ENCODE measurements around the gene FOXO6.
"Not testable (repeated sequence)": the region's sequence is repeated elsewhere in the genome, so short reads cannot be mapped to it uniquely, and the experiment has no call there.

The FOXO6 gene

DNA sequence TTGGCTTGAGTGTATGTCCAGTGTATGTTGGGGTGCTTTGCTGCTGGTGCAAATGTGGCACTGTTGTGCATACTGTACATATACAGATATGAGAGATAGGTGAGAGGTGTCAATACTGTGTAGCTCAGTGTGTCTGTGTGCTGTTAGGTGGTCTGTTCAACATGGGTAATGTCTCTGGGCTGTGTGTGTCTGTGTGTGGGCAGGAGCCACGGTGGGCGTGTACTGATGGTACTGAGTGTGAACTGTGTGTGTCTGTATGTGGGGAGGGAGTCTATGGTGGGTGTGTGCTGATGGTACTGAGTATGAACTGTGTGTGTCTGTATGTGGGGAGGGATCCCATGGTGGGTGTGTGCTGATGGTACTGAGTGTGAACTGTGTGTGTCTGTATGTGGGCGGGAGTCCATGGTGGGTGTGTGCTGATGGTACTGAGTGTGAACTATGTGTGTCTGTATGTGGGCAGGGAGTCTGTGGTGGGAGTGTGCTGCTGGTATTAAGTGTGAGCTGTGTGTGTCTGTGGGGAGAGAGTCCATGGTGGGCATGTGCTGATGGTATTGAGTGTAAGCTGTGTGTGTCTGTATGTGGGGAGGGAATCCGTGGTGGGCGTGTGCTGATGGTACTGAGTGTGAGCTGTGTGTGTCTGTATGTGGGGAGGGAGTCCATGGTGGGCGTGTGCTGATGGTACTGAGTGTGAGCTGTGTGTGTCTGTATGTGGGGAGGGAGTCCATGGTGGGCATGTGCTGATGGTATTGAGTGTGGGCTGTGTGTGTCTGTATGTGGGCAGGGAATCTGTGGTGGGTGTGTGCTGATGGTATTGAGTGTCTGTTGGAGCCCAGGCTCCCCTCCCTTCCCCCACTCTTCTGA is 32.2 kb upstream of the FOXO6 start:
- DNase-seq (ENCODE audit: low read depth in 2 of 2, low spot score in 1 of 2) = no peak

DNA sequence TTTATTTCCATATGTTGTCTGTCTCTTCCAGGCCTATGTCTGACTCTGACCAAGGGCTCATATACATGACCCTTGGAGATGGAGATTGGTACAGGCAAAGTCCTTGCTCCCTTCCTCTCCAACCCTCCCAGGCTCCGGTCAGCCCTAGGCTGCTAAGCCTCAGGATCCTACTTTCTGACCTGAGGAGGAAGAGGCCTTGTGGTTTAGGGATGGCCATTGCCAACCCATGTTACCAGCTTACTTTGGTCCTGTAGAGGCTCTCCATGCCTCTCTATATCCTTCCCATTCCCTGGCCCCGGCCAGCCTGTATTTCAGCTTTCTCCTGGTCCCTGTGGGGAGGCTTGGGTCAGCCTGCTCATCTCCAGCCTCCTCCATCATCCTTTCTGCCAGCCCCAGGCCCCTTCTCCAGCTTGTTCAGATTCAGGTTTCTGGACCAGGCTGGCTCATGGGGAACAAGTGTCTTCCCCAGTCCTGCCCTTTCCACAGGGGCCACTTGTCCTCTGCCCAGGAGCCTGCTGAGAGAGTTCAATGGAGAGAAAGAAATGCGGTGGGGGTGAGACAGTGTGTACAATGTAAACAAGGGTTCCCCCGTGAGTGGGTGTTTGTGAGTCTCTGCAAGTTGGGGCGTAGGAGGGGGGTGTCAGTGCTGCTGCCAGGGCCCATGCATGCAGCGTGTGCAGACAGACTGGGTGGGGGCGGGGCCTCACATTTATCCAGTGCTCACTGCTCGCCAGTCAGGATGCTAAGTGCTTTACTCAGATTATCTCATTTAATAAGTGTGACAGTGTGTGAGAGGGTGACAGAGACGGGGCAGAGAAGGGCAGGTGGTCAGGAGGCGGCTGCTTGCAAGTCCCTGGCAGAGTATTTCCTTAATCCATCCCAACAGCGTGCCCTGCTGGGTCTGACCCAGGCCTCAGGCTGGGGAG is 31.3 kb upstream of the FOXO6 start:
- DNase-seq (ENCODE audit: low read depth in 2 of 2, low spot score in 1 of 2) = no peak

DNA sequence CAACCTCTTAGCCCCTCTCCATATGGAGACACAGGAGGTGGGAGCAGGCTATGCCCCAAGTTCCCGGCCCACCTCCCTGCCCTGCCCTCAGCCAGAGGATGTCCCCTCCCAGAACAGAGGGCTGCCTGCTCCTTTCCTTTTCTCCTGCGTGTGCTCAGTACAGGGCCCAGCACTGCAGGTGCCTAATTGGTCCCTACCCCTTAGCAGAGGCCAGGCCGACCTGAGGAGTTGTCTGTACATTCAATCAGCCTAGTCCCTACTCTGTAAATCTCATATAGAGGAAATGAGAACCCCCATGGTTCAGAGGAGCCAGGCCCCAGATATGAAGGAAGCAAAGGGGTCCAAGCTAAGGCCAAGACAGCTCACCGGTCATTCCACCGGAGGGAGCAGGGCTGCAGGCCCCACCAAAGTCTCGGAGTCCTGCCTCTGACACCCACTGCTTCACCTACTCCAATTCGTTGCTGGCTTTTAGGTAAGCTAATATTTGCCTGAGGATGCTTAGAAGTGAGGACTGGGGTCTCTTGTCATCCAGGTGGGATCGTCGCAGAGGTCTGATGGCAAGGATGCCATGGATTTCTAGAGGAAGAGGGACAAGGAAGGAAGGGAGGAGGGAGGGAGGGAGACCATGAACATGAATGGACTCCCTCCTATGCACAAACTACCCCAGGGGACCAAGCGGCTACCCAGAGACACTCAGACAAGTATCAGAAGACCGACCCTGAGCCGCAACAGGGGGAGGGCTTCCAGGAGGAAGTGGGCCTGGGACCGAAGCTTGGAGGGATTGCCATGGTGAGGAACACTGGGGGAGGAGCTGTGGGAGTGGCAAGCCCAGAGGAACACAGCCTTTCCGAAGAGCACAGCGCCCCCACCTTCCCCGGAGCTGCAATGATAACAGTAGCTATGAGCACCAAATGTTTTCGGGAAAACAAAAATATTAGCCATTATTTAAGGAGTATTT is 30.4 kb upstream of the FOXO6 start:
- no peak for DNase-seq (ENCODE audit: low read depth in 2 of 2, low spot score in 1 of 2)

DNA sequence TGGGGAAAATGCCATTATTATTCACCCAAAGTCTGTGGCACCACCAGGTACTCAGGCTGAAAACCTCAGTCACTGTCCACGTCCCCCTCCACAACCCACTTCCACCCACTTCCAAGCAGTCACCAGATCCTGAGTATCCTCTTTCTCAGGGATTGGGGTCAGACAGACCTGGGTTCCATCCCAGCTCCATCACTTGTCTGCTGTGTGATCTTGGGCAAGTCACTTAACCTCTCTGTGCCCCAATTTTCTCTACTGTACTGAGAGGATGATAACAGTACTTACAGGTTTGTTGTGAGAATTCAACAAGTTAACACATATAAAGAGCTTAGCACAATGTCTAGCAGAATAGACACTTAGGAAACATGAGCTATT is 29.7 kb upstream of the FOXO6 start:
- no peak for DNase-seq (ENCODE audit: low read depth in 2 of 2, low spot score in 1 of 2)

DNA sequence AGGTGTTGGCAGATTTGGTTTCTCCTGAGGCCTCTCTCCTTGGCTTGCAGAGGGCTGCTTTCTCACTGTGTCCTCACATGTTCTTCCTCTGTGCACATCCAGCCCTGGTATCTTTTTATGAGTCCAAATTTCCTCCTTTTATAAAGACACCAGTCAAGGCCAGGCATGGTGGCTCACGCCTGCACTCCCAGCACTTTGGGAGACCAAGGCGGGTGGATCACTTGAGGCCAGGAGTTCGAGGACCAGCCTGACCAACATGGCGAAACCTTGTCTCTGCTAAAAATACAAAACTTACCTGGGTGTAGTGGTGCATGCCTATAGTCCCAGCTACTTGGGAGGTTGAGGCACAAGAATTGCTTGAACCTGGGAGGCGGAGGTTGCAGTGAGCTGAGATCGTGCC is 29.1 kb upstream of the FOXO6 start:
- not testable (repeated sequence) for DNase-seq (ENCODE audit: low read depth in 2 of 2, low spot score in 1 of 2)

DNA sequence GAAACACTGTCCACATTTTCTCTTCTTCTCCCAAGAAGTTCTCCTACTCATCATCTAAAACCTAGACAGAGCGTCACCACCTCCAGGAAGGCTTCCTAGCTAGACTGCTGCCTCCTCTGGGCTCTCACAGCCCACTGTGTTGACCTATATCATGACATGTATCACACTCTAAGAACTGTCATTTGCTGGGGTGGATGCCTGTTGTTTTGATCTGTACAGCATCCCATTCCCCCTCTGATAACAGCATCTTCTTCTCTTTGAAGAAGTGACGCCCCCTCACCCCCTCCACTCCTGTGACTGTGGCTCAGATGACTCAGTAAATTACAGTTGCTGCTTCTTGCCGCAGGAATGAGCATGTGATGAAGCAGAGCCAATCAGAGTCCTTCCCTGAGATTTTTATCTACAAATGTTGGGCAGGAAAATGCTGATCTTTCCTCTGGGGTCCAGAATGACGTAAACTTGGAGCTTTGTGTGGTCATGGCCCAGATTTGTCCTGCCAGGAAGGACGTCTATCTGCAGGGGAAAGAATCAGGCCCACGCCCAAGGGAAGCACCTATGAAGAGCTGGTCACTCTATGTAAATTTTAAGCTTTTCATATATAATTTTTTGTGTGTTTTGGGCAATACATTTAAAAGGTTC is 28.0 kb upstream of the FOXO6 start:
- no peak for DNase-seq (ENCODE audit: low read depth in 2 of 2, low spot score in 1 of 2)

DNA sequence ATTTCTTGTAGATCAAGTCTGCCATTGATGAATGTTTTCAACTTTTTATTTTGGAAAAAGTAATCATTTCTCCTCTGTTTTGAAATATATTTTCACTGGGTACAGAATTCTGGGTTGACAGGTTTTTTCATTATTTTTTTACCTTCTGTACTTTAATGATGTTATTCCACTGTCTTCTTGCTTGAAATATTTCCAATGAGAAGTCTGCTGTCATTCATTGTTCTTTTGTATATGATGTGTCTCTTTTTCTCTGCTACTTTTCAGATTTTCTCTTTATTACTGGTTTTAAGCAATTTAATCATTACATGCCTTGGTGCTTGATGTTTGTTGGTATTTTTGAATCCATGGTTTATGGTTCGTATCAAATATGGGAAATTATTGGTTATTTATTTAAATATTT is 22.4 kb upstream of the FOXO6 start:
- DNase-seq (ENCODE audit: low read depth in 2 of 2, low spot score in 1 of 2) = no peak

DNA sequence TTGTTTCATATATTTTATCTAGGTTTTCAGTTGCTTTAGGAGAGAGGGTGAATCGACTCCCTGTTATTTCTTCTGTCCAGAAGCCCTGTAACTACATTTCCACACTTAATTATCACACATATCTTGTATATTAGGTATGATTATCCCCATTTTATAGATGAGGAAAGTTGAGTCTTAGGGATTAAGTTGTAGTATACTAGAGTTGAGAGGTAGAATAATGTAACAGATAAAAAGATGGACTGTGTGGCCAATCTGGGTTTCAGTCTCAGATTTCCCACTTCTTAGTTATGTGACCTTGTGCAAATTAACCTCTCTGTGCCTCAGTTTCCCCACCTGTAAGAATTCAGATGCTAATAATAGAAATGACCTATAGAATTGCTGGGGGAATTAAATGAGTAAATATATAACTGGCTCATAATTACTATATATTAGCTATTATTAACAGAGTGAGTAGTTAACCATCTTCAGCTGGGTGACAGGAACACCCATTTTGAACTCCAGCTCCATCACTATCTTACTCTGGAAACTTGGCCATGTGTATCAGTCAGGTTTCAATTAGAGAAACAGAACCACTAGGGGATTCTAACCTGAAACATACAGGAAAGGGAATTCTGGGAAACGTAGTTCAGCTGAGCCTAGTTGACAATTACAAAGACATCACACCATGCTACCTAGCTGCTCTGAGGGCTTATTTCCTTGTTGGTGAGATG is 20.4 kb upstream of the FOXO6 start:
- no peak for DNase-seq (ENCODE audit: low read depth in 2 of 2, low spot score in 1 of 2)

DNA sequence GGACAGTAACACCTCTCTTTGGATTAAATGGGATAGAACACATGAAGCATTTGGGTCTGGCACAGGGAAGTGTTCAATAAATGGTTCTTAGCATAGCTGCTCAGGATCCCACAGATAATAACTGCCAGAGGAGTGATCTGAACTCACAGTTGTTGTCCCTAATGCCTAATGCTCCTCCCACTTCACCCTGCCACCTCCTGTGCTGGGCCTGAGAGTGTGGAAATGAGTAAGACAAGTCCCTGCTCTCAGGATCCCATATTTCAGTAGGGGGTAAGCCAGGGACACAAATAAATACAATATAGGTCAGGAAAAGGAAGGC is 19.9 kb upstream of the FOXO6 start:
- DNase-seq (ENCODE audit: low read depth in 2 of 2, low spot score in 1 of 2) = no peak

DNA sequence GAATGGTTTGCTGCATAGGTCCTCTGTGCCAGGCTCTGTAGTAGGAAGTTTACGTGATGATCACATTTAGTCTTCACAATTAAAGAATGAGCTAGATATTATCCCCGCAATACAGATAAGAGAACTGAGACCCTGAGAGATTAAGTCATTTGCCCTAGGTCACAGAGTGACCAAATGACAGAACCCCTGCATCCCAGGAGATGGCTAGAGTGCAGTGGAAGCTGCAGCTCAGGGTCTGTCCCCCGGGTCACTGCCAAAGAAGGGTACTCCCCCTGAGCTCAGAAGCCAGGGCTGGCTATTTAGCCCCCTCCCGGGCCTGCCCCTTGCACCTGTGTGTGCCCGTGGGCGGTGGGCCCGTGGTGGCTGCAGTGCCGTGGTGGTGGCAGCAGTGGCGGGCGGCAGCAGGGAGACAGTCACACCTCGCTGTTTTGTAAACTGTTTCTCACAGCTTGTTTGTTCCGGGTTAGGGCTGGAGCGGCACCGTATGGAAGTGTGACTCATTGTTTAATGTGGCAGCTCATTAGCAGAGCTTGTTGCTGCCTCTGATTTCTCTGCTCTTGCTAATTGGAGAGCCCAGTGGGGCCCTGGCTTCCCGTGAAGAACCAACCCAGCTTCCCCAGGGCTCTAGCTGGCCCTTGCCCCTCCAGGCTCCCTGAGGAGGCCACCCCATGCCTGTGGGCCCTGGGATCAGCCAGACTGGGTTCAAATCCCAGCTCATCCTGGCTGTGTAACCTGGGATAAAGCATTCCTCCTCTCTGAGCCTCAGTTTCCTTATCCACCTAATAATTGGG is 19.3 kb upstream of the FOXO6 start:
- no peak for DNase-seq (ENCODE audit: low read depth in 2 of 2, low spot score in 1 of 2)

DNA sequence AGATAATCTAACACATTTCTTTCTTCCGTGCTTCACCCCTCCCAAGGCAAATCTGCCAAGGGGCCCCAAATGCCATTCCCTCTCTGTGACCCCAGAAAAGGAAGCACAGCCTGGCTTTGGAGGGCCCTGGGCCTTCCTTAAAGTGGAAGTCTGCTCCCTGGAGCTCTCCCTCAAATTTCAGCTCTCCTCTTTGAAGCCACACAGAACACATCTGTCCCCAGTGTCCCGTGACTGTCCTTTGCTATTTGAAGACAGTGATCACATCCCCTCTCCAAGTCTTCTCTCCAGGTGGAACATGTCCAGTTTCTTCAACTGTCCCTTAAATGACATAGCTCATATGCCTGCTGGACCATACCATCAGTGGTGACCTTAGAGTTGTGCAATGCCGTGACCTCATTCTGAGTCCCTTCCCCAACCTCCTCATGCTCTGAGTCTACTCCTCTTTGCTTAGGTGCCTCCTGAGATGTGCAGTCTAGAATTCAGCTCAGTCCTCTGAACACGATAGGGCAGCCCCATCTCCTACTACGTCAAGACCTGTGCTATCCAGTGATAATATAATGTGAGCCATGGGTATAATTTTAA is 18.4 kb upstream of the FOXO6 start:
- no peak for DNase-seq (ENCODE audit: low read depth in 2 of 2, low spot score in 1 of 2)

DNA sequence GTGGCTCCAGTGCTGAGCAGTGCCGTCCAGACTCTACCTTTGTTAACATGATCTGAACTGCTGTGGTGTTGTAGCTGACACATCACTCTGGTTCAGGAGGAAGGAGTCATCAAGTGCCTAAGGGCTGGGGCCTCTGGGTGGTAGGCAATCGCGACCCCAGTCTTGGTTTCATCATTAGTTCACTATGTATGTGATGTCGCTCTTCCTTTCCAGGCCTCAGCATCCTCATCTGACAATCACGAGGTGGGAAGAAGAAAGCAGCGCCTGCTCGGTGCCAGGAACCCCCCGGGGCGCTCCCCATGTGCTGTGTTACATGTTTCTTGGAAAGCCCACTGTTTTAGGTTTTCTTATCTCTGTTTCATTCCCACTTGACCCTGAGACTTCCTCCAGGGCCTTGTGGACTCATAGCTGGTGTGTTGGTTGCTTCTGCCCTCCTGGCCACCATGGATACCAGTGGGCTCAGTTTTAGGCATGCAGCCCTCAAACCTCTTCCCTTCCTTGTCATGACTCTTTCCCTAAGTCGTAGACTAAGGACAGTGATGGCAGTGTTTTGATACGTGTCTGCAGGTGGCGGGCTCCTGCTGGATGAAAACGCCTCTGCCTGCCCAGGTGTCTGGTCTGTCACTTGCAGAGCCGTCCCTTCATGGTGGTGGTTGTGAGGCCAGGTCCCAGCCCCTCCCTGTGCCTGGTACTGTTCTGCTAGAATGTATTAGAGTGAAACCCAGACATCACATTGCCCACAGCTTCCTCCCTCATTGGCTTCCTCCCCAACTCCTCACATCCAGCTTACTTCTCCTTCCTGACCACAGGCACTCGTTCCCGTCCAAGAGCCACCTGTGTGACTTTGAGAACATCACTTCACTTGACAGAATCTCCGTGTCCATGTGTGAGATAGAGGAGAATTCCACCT is 17.2 kb upstream of the FOXO6 start:
- no peak for DNase-seq (ENCODE audit: low read depth in 2 of 2, low spot score in 1 of 2)

DNA sequence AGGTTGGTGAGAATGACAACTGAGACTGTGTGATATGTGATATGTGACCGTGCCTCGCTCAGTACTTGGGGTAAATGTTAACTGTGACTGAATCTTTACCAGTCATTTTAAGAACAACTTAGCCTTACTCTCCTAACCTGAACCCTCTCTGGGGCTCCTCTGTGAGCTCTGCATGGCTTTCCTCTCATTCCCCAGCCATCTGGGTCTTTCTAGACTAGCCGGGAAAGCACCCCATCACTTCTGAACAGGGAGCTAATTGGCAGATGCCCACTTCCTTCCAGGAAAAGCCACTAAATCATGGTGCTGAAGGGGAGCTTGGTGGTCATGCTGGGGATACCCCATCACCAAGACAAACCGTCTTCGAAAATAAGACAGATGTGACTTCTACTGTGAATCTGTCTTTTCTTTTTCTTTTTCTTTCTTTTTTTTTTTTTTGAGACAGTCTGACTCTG is 16.5 kb upstream of the FOXO6 start:
- DNase-seq (ENCODE audit: low read depth in 2 of 2, low spot score in 1 of 2) = no peak

DNA sequence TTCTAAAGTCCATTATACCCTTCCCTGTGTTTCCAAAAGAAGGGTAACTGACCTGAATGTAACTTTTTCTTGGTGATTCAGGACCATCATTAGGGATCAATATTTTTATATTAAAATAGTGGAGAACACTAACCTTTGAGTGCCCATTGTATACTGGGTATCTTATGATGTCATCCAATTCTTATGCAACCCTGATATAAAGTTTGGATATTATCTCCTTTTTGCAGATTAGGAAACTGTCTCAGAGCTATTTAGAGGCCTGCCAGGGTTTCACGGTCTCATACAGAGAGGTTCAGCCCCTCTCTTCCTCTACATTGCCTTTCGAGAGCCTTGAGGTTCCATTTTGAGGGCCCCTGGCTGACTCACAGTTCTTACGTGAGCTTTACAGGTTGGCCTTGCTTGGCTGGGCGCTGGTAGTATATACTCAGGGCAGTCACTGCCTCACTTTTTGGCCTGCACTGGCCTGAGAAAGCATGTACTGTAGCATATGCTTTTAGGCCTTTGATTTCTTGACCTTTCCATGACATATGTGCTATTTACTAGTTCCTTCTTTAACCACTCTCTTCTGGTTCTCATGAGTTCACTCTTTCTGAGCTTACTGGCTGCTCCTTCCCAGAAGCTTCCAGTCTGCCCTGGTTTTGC is 15.7 kb upstream of the FOXO6 start:
- no peak for DNase-seq (ENCODE audit: low read depth in 2 of 2, low spot score in 1 of 2)

DNA sequence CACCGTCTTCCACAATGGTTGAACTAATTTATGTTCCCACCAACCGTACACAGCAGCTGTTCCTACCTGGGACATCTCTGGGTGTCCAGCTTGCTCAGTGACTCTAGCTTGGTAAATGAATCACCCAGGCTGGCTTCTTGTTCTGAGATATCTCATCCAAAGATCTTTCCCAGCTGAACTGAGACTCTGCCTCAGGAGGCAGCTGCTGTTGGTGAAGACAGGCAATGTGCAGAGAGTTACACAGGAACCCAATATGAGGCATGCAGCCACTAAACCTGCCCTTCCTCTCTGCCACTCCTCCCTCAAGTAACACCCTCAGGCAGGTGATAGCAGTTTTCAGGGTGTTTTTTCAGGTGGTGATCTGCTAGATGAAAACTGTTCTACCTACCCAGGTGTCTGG is 14.0 kb upstream of the FOXO6 start:
- DNase-seq (ENCODE audit: low read depth in 2 of 2, low spot score in 1 of 2) = no peak

DNA sequence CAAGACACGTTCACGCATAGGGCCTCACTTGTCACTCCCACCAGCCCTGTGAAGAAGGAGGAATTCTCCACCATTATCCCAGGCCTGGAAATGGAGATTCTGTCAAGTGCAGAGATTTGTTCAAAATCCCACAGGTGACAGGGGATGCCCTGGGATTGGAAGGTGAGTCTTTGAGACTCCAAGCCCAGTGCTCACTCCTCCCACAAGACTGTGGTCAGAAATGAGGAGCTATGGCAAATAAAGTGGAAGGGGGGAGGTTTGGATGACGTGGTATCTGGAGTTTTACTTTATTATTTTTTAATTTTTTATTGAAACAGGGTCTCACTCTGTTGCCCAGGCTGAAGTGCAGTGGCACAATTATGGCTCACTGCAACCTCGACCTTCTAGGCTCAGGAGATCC is 12.8 kb upstream of the FOXO6 start:
- no peak for DNase-seq (ENCODE audit: low read depth in 2 of 2, low spot score in 1 of 2)

DNA sequence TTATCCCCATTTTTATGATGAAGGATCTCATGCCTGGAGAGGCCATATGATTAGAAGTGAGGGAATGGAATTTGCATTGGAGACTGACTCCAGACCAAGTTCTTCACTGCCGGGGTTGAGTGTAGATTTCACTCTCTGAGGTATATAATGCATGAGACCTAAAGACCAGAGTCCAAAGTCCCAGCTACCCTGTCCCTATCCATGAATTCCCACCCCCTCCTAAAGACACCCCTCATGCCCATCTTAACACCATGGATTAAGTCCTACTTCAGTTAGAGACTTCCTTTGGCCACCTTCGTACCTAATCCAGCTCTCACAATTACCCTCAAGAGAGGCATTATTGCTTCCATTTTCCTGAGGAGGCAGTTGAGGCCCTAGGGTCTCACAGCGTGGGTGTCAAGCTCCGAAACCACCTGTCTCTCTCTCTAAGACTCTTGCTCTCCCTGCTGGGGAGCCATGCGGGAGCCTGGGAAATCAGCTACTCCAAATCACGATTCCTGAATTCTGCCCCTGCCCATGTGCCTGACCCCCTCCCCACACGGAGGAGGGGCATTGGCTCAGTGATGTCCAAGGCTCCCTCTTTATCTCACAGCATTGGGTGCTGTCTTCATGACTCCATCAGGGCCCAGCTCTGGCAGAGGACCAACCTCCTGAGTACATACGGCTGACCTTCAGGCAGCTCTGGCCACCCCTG is 11.7 kb upstream of the FOXO6 start:
- no peak for DNase-seq (ENCODE audit: low read depth in 2 of 2, low spot score in 1 of 2)
